Lung (tissue), 16 donors: ENCODE measurements around the gene PITHD1. TPM values are rescaled to one million over a fixed set of nuclear protein-coding genes. Genes with fewer than 3 reads are reported as not detected.
"Not testable (repeated sequence)": the region's sequence is repeated elsewhere in the genome, so short reads cannot be mapped to it uniquely, and the experiment has no call there.

ENCODE experiments used
- ATAC-seq: fragments of 200-7000 bp; cut with Tn5 transposase; one replicate; pipeline ENCODE4 v1.9.1; 2020; ENCODE audit warnings: moderate number of reproducible peaks; ENCODE audit not compliant: insufficient read depth, low FRiP score
- DNase-seq, 3 donors: peaks; one replicate each; pipeline ENCODE4 v3.0.0-alpha.2; 2013 to 2017
- H3K27ac ChIP-seq, 2 donors: one replicate each; pipeline ENCODE4 v1.5.1; 2013; ENCODE audit warnings: mild to moderate bottlenecking in 2 of 2, moderate library complexity in 2 of 2, control low read depth in 1 of 2, inconsistent platforms in 1 of 2, low read depth in 1 of 2, low read length in 1 of 2
- H3K27me3 ChIP-seq, 3 donors: one replicate each; pipeline ENCODE4 v1.5.1; 2013; ENCODE audit warnings: low read length in 2 of 3; ENCODE audit not compliant: control insufficient read depth in 3 of 3, insufficient read depth in 3 of 3
- H3K36me3 ChIP-seq, 4 donors: one replicate each; pipeline ENCODE4 v1.5.1; 2013; ENCODE audit warnings: low read length in 4 of 4, mild to moderate bottlenecking in 1 of 4, moderate library complexity in 1 of 4; ENCODE audit not compliant: control insufficient read depth in 4 of 4, insufficient read depth in 4 of 4
- H3K4me1 ChIP-seq, 5 donors: one replicate each; pipeline ENCODE4 v1.5.1; 2013; ENCODE audit warnings: low read length in 5 of 5, mild to moderate bottlenecking in 2 of 5, moderate library complexity in 1 of 5; ENCODE audit not compliant: control insufficient read depth in 5 of 5, insufficient read depth in 5 of 5
- H3K4me3 ChIP-seq: one replicate; pipeline ENCODE4 v1.5.1; 2013; ENCODE audit warnings: mild to moderate bottlenecking, control low read depth, moderate library complexity
- H3K9ac ChIP-seq, 2 donors: one replicate each; pipeline ENCODE4 v1.5.1; 2013; ENCODE audit warnings: low read length in 2 of 2, control low read depth in 1 of 2; ENCODE audit not compliant: insufficient read depth in 1 of 2
- H3K9me3 ChIP-seq, 4 donors: one replicate each; pipeline ENCODE4 v1.5.1; 2013; ENCODE audit warnings: low read length in 3 of 4, mild to moderate bottlenecking in 1 of 4, moderate library complexity in 1 of 4; ENCODE audit not compliant: control insufficient read depth in 4 of 4, insufficient read depth in 3 of 4
- CTCF ChIP-seq: IDR thresholded peaks from 2 replicates; pipeline ENCODE4 v1.5.1; 2012; ENCODE audit warnings: mild to moderate bottlenecking; ENCODE audit errors: control extremely low read depth, extremely low read depth
- WGBS, 2 donors: extraction: QIAGEN DNeasy Blood & Tissue Kit; methylation state at CpG; one replicate each; pipeline ENCODE4 v1.1.7; 2013; 5-methylcytosine and 5-hydroxymethylcytosine counted together
- long read RNA-seq, 5 donors: transcript quantifications; one replicate each; lab custom pipeline, GENCODE V29; 2026
- polyA plus RNA-seq, 2 donors: library from polyadenylated mRNA; stranded (reverse); fragments of 200-250 nt; gene quantifications; one replicate each; pipeline ENCODE4 v1.2.1, GENCODE V29; 2013
- total RNA-seq, 2 donors: library from RNA; depleted of rRNA in 1 of 2; stranded (reverse); fragments of >200 nt in 1 of 2; gene quantifications; one replicate each; pipeline ENCODE4 v1.2.1, GENCODE V29; 2014 to 2021
- donor health status: control.
- donor health status: control.
- donor health status: Bipolar disorder and iron deficiency.
- donor health status: healthy.
- donor health status: DM: yes; HTN: yes; CAD: no.

The PITHD1 gene
- total RNA-seq (10 to 100 TPM; 44.7 to 55.7 TPM), polyA plus RNA-seq (10 to 100 TPM; 39.2 to 50.0 TPM)
- long read RNA-seq, donor 1, transcript PITHD1-201 (6 exons, 1,603 nt), result major isoform, 8 of 43 reads
- long read RNA-seq, donor 1, partial matches to known transcripts, result 35 of 43 reads
- long read RNA-seq, donor 1, other reads (novel, unspliced or antisense), result 0 of 43 reads
- long read RNA-seq, donor 2, transcript PITHD1-201 (6 exons, 1,603 nt), result major isoform, 6 of 6 reads
- long read RNA-seq, donor 2, partial matches to known transcripts, result 0 of 6 reads
- long read RNA-seq, donor 2, other reads (novel, unspliced or antisense), result 0 of 6 reads
- long read RNA-seq, donor 3, transcript PITHD1-201 (6 exons, 1,603 nt), result major isoform, 10 of 35 reads
- long read RNA-seq, donor 3, partial matches to known transcripts, result 25 of 35 reads
- long read RNA-seq, donor 3, other reads (novel, unspliced or antisense), result 0 of 35 reads
- long read RNA-seq, donor 4, transcript PITHD1-201 (6 exons, 1,603 nt), result major isoform, 10 of 10 reads
- long read RNA-seq, donor 4, partial matches to known transcripts, result 0 of 10 reads
- long read RNA-seq, donor 4, other reads (novel, unspliced or antisense), result 0 of 10 reads
- long read RNA-seq, donor 5, transcript PITHD1-201 (6 exons, 1,603 nt), result major isoform, 14 of 14 reads
- long read RNA-seq, donor 5, partial matches to known transcripts, result 0 of 14 reads
- long read RNA-seq, donor 5, other reads (novel, unspliced or antisense), result 0 of 14 reads

- TF ChIP-seq CTCF, result no peak
- 0% methylated on average over 52 to 91 of the region's 91 CpGs for WGBS, 2 donors
- no peaks in the 10 kb centered on the region for H3K27me3 ChIP-seq
These were observed at the start of gene PITHD1 for GRCh38 chr1:23777979-23778814. Gene PITHD1 (plus strand): TSS chr1:23778418. CDS start chr1:23778516, 98 bp downstream.

GRCh38 chr1:23732363-23733224 lies 45.6 kb upstream of the PITHD1 start:
- H3K4me1 ChIP-seq, result peaks cover 0 to 20% (median 12%) of the 10 kb centered on the region in 5 donors
- ATAC-seq (no peak), DNase-seq (no peak)
- no peak overlapping the region for H3K4me3 ChIP-seq
- 91 to 95% methylated on average over 10 of the region's 10 CpGs for WGBS, 2 donors
- no peak overlapping the region for H3K9ac ChIP-seq
- no peaks in the 10 kb centered on the region for H3K27me3 ChIP-seq
- no peak for TF ChIP-seq CTCF
- no peak overlapping the region for H3K27ac ChIP-seq
- no peaks in the 10 kb centered on the region for H3K36me3 ChIP-seq
- H3K9me3 ChIP-seq, result no peaks in the 10 kb centered on the region

More at GRCh38 chr1:23777979-23778814, at the start of gene PITHD1:
- peak; percentile 72 for ATAC-seq
- Histone ChIP-seq H3K27ac (peak within 1 kb of the TSS; percentile 93 to 97), H3K9ac (peak within 1 kb of the TSS; percentile 56 to 91), H3K9me3 (no peaks in the 10 kb centered on the region), H3K4me1 (peaks cover 0 to 16% (median 3%) of the 10 kb centered on the region in 5 donors), H3K4me3 (peak within 1 kb of the TSS; percentile 97), H3K36me3 (peaks cover 0 to 7% (median 3%) of the 10 kb centered on the region in 4 donors)
- DNase-seq, result peak; percentile 90 to 92 (median 91)

- H3K36me3 ChIP-seq, DNase-seq, H3K27me3 ChIP-seq, H3K27ac ChIP-seq, H3K4me3 ChIP-seq, H3K9me3 ChIP-seq, ATAC-seq, H3K9ac ChIP-seq: not testable (repeated sequence)
- 97 to 100% methylated on average over 5 of the region's 5 CpGs for WGBS, 2 donors
- peaks cover 0 to 15% (median 7%) of the 10 kb centered on the region in 5 donors for H3K4me1 ChIP-seq
These were observed 44.9 kb upstream of the PITHD1 start for GRCh38 chr1:23733281-23733680.
